ENCODE measurements around the gene LUZP1.

The LUZP1 gene

DNA sequence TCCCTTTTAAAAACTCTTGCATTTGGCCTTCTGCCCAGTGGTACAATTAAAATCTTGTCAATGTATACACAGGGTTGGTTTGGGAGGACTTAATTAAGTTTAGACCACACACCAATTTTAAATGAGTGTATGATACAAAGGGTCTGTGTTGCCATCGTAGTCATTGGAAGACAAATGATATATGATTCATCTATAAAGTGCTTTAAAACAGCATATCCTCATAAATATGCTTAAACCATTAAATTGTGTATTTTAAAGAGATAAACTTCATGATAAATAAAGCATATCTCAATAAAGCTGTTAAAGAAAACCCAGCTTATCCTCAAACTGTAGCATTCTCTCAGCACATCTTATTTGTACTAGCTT lies 69.5 kb downstream of the LUZP1 start:
- TF ChIP-seq, protein P1, sequence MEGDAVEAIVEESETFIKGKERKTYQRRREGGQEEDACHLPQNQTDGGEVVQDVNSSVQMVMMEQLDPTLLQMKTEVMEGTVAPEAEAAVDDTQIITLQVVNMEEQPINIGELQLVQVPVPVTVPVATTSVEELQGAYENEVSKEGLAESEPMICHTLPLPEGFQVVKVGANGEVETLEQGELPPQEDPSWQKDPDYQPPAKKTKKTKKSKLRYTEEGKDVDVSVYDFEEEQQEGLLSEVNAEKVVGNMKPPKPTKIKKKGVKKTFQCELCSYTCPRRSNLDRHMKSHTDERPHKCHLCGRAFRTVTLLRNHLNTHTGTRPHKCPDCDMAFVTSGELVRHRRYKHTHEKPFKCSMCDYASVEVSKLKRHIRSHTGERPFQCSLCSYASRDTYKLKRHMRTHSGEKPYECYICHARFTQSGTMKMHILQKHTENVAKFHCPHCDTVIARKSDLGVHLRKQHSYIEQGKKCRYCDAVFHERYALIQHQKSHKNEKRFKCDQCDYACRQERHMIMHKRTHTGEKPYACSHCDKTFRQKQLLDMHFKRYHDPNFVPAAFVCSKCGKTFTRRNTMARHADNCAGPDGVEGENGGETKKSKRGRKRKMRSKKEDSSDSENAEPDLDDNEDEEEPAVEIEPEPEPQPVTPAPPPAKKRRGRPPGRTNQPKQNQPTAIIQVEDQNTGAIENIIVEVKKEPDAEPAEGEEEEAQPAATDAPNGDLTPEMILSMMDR (IDR thresholded peaks at IDR 0.05; ENCODE audit: low read depth, low read length) = no peak
- Histone ChIP-seq H3K9me3 (ENCODE audit: severe bottlenecking) (no peaks in the 10 kb centered on the region), H3K27ac (peak overlapping the region; percentile 91)

DNA sequence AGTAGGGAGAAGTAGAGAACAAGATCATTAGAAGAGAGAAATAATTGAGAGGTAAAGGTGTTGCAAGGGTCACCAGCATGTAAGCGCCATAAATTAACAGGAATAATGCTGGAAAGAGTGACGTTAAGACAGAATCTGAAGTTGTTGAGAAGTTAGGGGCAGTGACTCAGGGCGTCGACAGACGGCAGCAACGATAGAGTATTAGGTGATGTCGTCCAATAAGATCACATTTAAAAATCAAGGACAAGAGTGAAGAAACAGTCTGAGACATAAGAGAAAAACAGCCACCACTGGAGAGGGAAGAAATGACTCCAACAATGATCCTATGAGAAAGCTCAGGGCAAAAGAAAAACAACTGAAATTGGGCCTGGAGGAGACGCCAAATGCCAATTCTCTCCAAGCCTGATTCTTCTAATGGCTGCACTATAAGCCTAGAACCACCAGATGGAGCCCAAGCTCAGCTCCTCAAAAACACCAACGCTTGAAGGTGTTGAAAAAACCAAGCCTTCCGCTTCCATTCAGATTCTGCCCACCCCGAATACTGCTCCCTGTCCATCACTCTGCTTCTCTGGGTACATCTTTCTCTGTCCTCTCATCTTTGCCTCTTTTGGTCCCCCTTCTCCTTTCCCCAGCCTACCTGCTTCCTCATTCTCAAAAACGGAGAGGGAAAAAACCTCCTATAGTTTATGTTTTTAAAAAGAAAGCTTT lies 70.0 kb downstream of the LUZP1 start:
- Histone ChIP-seq H3K36me3 (peaks cover 10% of the 10 kb centered on the region), H3K4me3 (ENCODE audit: low read depth, low read length) (no peak overlapping the region), H3K27me3 (ENCODE audit: insufficient read depth, low read depth, severe bottlenecking) (no peaks in the 10 kb centered on the region), H3K9me3 (ENCODE audit: severe bottlenecking) (no peaks in the 10 kb centered on the region), H3K27ac (peak overlapping the region; percentile 91)
- peak; percentile 52 for DNase-seq
- TF ChIP-seq, protein P1 (IDR thresholded peaks at IDR 0.05; ENCODE audit: low read depth, low read length) = peak; percentile 91

More for the DNA sequence above, 69.5 kb downstream of the LUZP1 start:
- H3K36me3 ChIP-seq = peaks cover 4% of the 10 kb centered on the region
- no peaks in the 10 kb centered on the region for H3K27me3 ChIP-seq (ENCODE audit: insufficient read depth, low read depth, severe bottlenecking)
- H3K4me3 ChIP-seq (ENCODE audit: low read depth, low read length) = no peak overlapping the region
- no peak for DNase-seq

DNA sequence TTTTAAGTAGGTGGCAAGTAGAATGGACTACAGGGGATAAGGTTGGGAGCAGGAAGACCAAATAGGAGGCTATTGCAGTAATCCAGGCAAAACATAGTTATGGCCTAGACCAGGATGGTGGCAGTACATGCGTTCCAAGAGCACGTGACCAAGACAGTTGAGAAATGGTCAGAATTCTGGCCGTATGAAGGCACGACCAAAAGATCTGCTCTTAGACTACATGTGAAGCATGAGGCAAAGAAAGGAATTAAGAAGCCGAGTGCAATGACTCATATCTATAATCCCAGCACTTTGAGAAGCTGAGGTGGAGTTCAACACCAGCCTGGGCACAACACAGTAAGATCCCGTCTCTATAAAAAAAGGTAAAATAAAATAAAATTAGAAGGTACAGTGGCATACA lies 71.3 kb downstream of the LUZP1 start:
- TF ChIP-seq, protein P1 (IDR thresholded peaks at IDR 0.05; ENCODE audit: low read depth, low read length) = no peak
- DNase-seq = no peak
- H3K27ac ChIP-seq = no peak overlapping the region
- no peak overlapping the region for H3K4me3 ChIP-seq (ENCODE audit: low read depth, low read length)
- peaks cover 21% of the 10 kb centered on the region for H3K36me3 ChIP-seq
- H3K27me3 ChIP-seq (ENCODE audit: insufficient read depth, low read depth, severe bottlenecking) = no peaks in the 10 kb centered on the region
- no peaks in the 10 kb centered on the region for H3K9me3 ChIP-seq (ENCODE audit: severe bottlenecking)

DNA sequence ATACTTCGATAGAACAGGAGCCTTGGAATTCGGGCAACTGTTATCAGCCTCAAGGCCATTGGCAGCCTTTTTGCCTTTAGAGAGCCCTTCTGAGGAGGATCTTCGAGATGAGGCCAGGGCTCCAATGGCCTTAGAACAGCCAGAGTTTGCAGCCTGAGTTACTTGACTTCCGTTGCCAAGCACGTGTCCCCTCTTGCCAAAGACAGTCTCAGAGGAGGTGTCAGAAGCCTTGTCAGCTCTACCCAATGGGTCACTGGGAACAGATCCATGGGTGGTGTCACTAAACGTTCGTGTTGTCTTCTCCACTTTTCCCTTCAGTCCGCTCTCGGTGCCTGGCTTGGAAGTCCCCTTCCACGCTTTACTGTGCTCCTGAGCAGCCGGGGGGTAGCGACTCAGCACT lies 76.2 kb downstream of the LUZP1 start:
- no peak overlapping the region for H3K27ac ChIP-seq
- H3K4me3 ChIP-seq (ENCODE audit: low read depth, low read length) = no peak overlapping the region
- DNase-seq = no peak
- H3K27me3 ChIP-seq (ENCODE audit: insufficient read depth, low read depth, severe bottlenecking) = no peaks in the 10 kb centered on the region
- no peaks in the 10 kb centered on the region for H3K9me3 ChIP-seq (ENCODE audit: severe bottlenecking)
- H3K36me3 ChIP-seq = peaks cover 61% of the 10 kb centered on the region
- TF ChIP-seq, protein P1 (IDR thresholded peaks at IDR 0.05; ENCODE audit: low read depth, low read length) = no peak

DNA sequence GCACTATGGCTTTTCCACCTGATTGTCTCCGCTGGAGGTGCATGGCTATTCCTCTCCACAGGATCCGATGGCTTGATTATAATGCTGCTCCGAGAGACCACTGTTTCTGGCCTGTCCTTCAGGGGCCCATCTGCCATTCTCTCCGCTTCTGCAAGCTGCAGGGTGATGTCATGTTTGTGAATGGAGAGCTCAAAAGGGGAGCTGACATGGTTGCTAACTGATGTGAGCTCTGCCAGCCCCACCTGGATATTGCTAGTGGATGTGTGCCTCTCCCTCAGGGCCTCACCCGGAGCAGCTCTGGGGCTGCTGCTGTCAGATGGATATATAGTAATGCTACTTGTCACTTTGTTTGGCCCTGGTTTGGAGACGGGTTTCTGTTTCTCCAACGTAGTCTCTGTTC lies 77.1 kb downstream of the LUZP1 start:
- Histone ChIP-seq H3K36me3 (peaks cover 70% of the 10 kb centered on the region), H3K9me3 (ENCODE audit: severe bottlenecking) (no peaks in the 10 kb centered on the region), H3K27ac (no peak overlapping the region), H3K4me3 (ENCODE audit: low read depth, low read length) (no peak overlapping the region), H3K27me3 (ENCODE audit: insufficient read depth, low read depth, severe bottlenecking) (no peaks in the 10 kb centered on the region)
- DNase-seq = no peak
- TF ChIP-seq, protein P1 (IDR thresholded peaks at IDR 0.05; ENCODE audit: low read depth, low read length) = no peak

DNA sequence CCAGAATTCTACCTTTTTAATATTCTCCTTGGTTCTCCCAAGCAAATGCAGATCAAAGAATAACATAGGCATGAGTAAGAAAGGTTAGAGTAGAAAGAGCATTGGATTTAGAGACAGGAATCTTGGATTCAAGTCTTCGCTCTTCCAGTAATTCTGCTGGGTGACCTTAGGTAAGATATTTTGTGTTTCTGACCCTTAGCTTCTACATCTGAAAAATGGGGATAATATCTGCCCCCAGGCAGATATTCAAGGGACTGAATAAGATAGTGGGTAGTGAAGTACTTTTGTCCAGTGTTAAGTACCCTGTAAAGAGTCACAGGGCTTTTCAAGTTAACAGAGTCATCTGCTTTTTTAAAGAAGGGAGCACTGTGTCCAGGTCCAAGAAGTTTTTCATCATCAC lies 78.6 kb downstream of the LUZP1 start:
- no peaks in the 10 kb centered on the region for H3K27me3 ChIP-seq (ENCODE audit: insufficient read depth, low read depth, severe bottlenecking)
- no peak for DNase-seq
- H3K4me3 ChIP-seq (ENCODE audit: low read depth, low read length) = no peak overlapping the region
- TF ChIP-seq, protein P1 (IDR thresholded peaks at IDR 0.05; ENCODE audit: low read depth, low read length) = no peak
- no peak overlapping the region for H3K27ac ChIP-seq
- H3K9me3 ChIP-seq (ENCODE audit: severe bottlenecking) = no peaks in the 10 kb centered on the region
- peaks cover 83% of the 10 kb centered on the region for H3K36me3 ChIP-seq

All from WERI-Rb-1 (cell line).